HG03432 (cell line): ENCODE data around the gene DVL3.
A peak's percentile ranks its signal among the peaks of the same experiment; 100 is the strongest.
"Not testable (repeated sequence)": the region's sequence is repeated elsewhere in the genome, so short reads cannot be mapped to it uniquely, and the experiment has no call there.

Experiments used
- ATAC-seq: cut with Tn5 transposase; IDR thresholded peaks from one replicate; pipeline ENCODE4 v1.9.1; 2021; ENCODE audit warnings: mild to moderate bottlenecking, moderate library complexity; ENCODE audit not compliant: unreplicated experiment

Gene DVL3

DNA sequence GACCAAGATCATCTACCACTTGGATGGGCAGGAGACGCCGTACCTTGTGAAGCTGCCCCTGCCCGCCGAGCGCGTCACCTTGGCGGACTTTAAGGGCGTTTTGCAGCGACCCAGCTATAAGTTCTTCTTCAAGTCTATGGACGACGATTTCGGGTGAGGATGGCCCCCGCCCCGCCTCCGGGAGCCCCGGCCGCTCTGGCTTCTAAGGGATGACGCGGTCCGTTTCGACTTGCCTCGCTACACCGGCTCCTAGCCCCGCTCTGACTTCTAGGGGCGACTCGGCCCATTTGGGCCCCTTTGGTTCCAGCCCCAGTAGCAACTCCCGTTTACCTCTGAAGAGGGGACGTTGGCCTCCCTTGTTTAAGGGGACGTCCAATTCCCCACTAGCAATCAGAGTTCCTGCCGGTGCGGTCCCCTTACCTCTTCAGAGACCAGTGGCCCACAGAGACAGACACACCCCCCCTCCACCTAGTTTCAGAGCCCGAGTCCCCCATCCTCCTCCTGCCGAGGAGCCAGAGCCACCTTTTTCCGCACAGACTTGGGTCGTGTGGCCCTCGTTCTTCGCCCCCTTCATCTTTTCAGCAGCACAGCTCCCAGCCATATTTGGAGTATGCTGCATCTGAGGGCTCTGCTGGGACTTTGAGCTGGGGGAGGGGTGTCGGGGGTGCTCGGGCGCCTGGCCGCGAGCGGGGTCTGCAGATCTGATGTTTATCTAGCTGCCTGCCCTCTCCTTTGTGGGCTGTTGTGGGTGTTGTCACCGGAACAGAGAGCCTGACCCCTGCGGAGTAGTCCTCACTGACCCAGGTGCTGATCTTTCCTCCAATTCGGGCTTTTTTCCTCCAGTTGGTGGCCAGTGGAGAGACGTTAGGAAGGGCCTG lies 706 bp downstream of the DVL3 start:
- ATAC-seq: peak; percentile 29

- peak; percentile 20 for ATAC-seq
Measured at GRCh38 chr3:184156522-184156955, 1.4 kb downstream of the DVL3 start.

GRCh38 chr3:184157206-184157605 lies 2.0 kb downstream of the DVL3 start:
- no peak for ATAC-seq

- ATAC-seq: no peak
Measured at GRCh38 chr3:184158404-184158803, 3.2 kb downstream of the DVL3 start.

DNA sequence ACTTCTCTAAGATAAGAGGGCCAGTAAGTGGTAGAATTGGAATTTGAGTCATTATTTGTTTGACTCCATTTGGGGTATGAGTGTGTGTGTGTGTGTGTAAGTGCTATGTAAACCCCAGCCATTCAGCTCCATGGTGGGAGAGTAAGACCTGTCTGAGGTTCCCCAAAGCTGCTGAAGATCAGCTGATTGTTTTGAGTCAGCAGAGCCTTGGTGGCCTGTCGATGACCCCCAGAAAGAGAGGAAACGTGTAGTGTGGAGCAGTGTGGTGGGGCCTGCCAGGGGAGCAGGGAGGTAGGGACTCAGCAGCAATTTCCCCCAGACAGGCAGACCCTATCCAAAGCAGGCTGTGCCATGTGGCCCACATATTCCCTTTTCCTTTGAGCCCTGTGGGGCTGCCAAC lies 5.3 kb downstream of the DVL3 start:
- ATAC-seq: peak; percentile 57

GRCh38 chr3:184162571-184163070 lies 7.4 kb downstream of the DVL3 start:
- not testable (repeated sequence) for ATAC-seq

- ATAC-seq: no peak
Measured at GRCh38 chr3:184164648-184165330, 9.6 kb downstream of the DVL3 start.

DNA sequence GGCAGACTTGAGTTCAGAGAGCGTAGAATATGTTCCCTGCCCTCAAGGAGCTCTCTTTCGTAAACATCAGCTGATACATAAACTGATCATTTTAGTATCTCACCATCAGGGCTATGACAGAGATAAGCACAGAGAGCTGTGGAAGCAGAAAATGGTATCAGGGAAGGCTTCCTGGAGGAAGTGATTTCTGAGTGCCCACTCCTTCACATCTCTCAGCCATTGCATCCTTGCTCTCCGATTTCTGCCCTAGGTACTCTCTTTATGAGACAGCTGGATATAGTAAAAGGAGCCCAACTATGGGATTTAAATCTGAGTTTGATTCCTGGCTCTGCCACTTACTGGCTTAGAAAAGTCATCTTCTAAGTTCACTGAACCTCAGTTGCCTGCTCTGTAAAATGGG lies 10.4 kb downstream of the DVL3 start:
- no peak for ATAC-seq

- ATAC-seq: no peak
Measured at GRCh38 chr3:184166671-184167070, 11.5 kb downstream of the DVL3 start.

DNA sequence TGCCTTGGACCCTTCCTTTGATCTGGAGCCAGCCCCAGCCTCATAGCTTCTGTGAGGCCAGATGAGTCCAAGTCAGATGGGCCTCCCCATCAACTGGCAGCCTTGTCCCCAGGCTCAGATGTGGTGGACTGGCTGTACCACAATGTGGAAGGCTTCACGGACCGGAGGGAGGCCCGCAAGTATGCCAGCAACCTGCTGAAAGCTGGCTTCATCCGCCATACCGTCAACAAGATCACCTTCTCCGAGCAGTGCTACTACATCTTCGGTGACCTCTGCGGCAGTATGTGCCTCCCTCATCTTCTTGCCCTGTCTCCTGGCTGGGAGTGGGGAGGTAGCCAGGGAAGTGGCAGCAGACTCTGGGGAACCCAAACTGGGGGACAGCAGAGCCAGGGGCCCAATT lies 12.6 kb downstream of the DVL3 start:
- ATAC-seq: no peak

DNA sequence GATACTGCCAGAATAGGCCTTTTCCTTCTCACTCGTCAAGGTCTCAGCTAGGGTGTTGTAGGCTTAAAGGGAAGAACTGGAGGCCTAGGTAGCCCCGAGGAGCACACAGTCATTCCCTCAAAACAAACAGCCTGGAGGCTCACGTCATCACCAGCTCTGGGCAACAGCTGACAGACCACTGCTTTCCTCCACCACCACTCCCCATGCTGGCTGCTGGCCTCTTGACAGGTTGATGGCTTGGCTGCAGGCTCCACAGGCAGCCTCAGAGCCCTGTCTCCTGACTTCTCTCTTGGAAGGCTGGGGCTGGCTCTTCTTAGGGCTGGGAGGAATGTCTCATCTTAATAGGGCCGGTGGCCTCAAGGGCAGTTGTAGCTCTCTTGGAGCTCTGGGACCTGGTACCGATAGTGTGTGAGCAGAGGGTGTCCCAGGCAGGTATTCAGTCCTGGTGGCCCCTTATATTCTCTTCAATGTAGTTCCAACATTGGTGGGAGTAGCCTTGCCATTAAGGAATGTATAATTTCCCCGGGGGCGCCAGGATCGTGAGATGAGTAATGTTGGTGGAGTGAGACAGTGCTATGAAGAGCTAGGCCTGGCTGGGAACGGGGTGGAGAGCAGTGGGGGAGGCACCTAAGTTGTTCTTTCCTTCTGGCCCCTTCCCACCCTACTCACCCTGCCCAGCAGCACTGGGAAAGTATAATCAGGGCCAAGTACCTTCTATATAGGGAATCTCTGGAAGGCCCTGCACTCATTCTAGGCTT lies 13.4 kb downstream of the DVL3 start:
- ATAC-seq: no peak

GRCh38 chr3:184169896-184170875 lies 15.0 kb downstream of the DVL3 start:
- no peak for ATAC-seq

DNA sequence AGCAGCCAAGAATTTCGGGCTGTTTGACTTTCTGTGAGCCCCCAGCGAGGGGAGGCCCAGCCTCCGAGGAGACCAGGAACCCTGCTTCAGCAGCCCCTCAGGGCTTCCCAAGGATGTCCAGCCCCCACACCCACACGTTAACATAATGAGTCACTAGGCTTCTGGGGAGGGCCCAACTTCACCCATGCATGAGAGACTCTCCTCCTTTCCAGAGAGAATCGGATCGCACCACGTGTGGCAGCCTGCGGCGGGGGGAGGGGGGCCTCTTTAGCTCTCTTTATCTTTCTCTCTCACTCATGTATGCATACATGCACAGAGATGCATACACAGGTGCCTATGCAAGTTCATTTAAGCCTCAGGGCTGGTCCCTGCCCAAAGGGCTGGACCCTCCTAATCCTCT lies 16.4 kb downstream of the DVL3 start:
- no peak for ATAC-seq

GRCh38 chr3:184172681-184173373 lies 17.6 kb downstream of the DVL3 start:
- ATAC-seq: no peak

DNA sequence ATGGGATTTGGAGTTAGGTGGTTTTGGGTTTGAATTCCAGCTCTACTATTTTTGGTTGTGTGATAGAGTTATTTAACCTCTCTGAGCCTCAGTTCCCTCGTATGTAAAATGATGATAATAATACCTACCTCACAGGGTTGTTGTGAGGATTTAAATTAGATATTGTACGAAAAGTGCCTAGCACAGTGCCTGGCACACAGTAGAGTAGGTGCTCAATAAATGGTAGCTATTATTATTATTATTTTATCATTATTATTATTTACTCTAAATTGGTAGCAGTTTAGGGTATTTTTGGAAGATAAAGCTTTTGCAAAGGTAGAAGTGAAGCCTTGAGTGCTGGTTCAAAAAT lies 18.2 kb downstream of the DVL3 start:
- no peak for ATAC-seq

DNA sequence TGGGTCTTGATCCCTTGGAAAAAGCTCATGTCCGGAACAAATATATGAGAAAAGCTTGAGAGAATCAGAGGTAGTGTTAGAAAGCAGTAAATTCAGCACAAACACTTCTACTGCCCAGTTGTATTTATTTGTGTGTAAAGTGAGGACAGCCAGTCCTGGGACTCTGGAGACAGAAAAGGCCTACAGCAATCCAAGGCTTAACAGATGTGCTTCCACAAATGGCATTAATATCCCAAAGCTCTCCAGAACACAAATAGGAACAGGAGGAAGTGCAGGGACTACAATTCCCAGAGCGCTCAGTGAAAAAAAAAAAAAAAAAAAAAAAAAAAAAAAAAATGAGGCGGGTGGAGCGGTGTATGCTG lies 19.1 kb downstream of the DVL3 start:
- no peak for ATAC-seq

DNA sequence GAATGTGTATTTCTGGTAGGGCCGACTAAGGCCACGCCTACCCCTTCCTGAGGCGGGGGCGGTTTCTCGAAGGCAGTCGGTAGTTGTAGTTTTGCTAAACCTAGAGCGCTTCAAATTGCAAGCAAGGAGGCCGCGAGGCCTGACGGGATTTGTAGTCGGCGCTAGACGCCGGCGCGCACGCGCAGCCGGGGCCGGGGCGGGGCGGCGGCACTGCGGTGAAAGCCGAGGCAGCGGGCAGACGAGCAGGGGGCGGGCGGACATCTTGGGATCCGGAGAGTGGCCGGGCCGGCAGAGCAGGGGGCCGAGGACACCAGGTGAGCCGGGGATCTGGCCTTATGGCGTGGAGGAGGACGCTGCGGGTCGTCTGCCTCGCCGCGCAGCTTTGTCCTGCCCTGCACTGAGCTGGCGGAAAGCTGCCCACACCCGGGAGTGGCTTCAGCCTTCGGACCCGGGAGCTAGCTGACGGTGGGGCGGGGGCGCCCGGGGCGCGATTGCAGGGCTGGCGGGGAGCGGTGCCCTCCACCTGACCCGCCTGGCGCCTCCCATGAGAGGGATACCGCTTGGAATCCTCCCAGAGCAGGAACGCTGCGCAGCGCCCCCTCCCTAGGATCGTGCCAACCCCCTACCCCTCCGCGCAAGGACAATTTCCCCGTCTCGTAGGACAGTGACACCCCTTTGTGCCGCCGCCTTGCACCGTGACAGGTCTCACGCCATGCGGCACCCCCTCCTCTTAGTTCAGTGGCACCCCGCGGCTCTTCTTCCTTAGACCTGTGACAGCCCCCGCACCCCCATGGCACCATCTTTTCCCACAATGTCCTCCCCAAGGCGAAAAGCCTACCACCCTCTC lies 19.7 kb downstream of the DVL3 start, which contains the start of gene AP2M1:
Gene AP2M1 (plus strand): TSS at position 210 of the 847 bp plus-strand sequence. CDS start 2,139 bp downstream, outside the sequence.
- peak; percentile 95 for ATAC-seq

DNA sequence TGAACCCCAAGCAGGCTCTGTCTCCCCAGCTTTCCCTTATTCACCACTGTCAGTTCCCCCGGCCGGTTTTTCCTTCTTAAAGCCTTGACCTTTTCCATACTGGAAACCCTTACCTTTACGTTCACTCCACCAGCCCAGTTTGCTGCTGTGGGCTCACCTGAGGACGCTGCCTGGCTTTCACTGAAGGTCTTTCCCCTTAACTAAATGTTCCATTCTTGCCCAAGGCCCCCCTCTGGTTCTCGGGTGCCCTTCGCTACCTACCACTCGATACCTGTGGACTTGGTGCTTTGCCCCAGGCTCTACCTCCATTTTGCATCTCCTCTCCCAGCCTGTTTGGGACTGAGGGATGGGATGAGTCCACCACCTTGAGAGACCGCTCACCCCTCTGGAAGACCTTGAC lies 20.3 kb downstream of the DVL3 start:
- no peak for ATAC-seq

GRCh38 chr3:184175981-184176376 lies 20.8 kb downstream of the DVL3 start:
- no peak for ATAC-seq
